Keratinocyte (primary cell): ENCODE measurements around the gene PRRC1. TPM values are rescaled to one million over a fixed set of nuclear protein-coding genes. Genes with fewer than 3 reads are reported as not detected.

Experiments
- DNase-seq: peaks from one replicate; pipeline ENCODE4 v3.0.0-alpha.2; 2011; ENCODE audit warnings: low read depth, missing footprints, low spot score
- FAIRE-seq: peaks from 2 replicates; lab custom pipeline; 2011; peaks lifted over from hg19 to GRCh38; lab: Jason Lieb, UNC
- H2AFZ ChIP-seq: 2 replicates; pipeline ENCODE4 v1.6.0; 2012; ENCODE audit warnings: low read length, control low read depth, inconsistent platforms; ENCODE audit not compliant: control insufficient read depth
- H3K27ac ChIP-seq: 2 replicates; pipeline ENCODE4 v1.5.1; 2011; ENCODE audit warnings: low read length; ENCODE audit not compliant: control insufficient read depth, insufficient read depth
- H3K27me3 ChIP-seq: 3 replicates; pipeline ENCODE4 v1.6.0; 2011; ENCODE audit warnings: low read length; ENCODE audit not compliant: control insufficient read depth, insufficient read depth; ENCODE audit errors: extremely low read depth
- H3K36me3 ChIP-seq, 2 experiments: 2 replicates in 1 of 2; 3 replicates in 1 of 2; pipeline ENCODE4 v1.5.1; 2011; ENCODE audit warnings: low read length in 2 of 2, mild to moderate bottlenecking in 1 of 2; ENCODE audit not compliant: control insufficient read depth in 2 of 2, insufficient read depth in 2 of 2; ENCODE audit errors: extremely low read depth in 1 of 2
- H3K4me1 ChIP-seq: 3 replicates; pipeline ENCODE4 v1.5.1; 2011; ENCODE audit warnings: low read length; ENCODE audit not compliant: control insufficient read depth, insufficient read depth; ENCODE audit errors: extremely low read depth
- H3K4me2 ChIP-seq: 3 replicates; pipeline ENCODE4 v1.6.0; 2011; ENCODE audit warnings: low read depth, low read length; ENCODE audit not compliant: control insufficient read depth, insufficient read depth; ENCODE audit errors: extremely low read depth
- H3K4me3 ChIP-seq, 3 experiments: fragments of 200-600 bp in 1 of 3; sonication (generic) in 1 of 3; 2 replicates in 2 of 3; 3 replicates in 1 of 3; pipeline ENCODE4 v1.5.1; 2011 to 2016; ENCODE audit warnings: low read length in 3 of 3, mild to moderate bottlenecking in 3 of 3, control low read depth in 2 of 3, inconsistent platforms in 1 of 3, low read depth in 1 of 3, mixed read lengths in 1 of 3, mixed run types in 1 of 3, moderate library complexity in 1 of 3; ENCODE audit not compliant: control insufficient read depth in 2 of 3, insufficient read depth in 2 of 3; ENCODE audit errors: extremely low read depth in 1 of 3
- H3K79me2 ChIP-seq: 2 replicates; pipeline ENCODE4 v1.6.0; 2012; ENCODE audit warnings: low read length; ENCODE audit not compliant: control insufficient read depth, insufficient read depth
- H3K9ac ChIP-seq: 3 replicates; pipeline ENCODE4 v1.6.0; 2011; ENCODE audit warnings: low read length; ENCODE audit not compliant: control insufficient read depth, insufficient read depth; ENCODE audit errors: extremely low read depth
- H3K9me1 ChIP-seq: 3 replicates; pipeline ENCODE4 v1.6.0; 2011; ENCODE audit warnings: low read length; ENCODE audit not compliant: control insufficient read depth, insufficient read depth; ENCODE audit errors: extremely low read depth
- H3K9me3 ChIP-seq: 2 replicates; pipeline ENCODE4 v1.5.1; 2012; ENCODE audit warnings: low read depth, low read length; ENCODE audit not compliant: control insufficient read depth
- H4K20me1 ChIP-seq: 3 replicates; pipeline ENCODE4 v1.6.0; 2011; ENCODE audit warnings: low read length; ENCODE audit not compliant: control insufficient read depth, insufficient read depth; ENCODE audit errors: extremely low read depth
- EZH2 ChIP-seq: IDR thresholded peaks from one replicate; pipeline ENCODE4 v1.6.1; 2012; ENCODE audit warnings: inconsistent platforms, mild to moderate bottlenecking, low read length, moderate library complexity
- dilution Hi-C: fragments of 300-500 bp; cut with MboI; formaldehyde crosslinking; loops from one replicate; pipeline ENCODE4 v1.7.0; 2020; ENCODE audit warnings: low sequenced_read_pairs; ENCODE audit not compliant: extremely low pct_ligation_motif_present
- polyA plus RNA-seq, 5 experiments: library from polyadenylated mRNA; depleted of rRNA in 3 of 5; stranded (reverse) in 3 of 5; stranded (forward) in 1 of 5; unstranded in 1 of 5; fragments of >200 nt; gene quantifications; 1 replicate in 1 of 5; 2 replicates in 3 of 5; 3 replicates in 1 of 5; pipeline versions ENCODE4 v1.2.1 to v1.2.3, GENCODE V29; 2011 to 2012; ENCODE audit warnings: missing spikeins in 2 of 5, low read depth in 1 of 5, low replicate concordance in 1 of 5
- TF ChIP-seq, protein P1 (sequence below), 3 experiments: IDR thresholded peaks in 1 of 3; conservative IDR thresholded peaks in 1 of 3; optimal IDR thresholded peaks in 1 of 3; 2 replicates in 2 of 3; 3 replicates in 1 of 3; pipeline versions ENCODE3 to v1.5.1; 2011; ENCODE audit warnings: low read length in 3 of 3, mild to moderate bottlenecking in 3 of 3, moderate library complexity in 2 of 3, control low read depth in 1 of 3, inconsistent platforms in 1 of 3; ENCODE audit not compliant: insufficient read depth in 2 of 3; ENCODE audit errors: extremely low read depth in 1 of 3

The PRRC1 gene
- polyA plus RNA-seq, 1 donor (not counting 4 experiments of a cell fraction or from before 2014, with no cell fraction given) = 48.6 TPM

DNA sequence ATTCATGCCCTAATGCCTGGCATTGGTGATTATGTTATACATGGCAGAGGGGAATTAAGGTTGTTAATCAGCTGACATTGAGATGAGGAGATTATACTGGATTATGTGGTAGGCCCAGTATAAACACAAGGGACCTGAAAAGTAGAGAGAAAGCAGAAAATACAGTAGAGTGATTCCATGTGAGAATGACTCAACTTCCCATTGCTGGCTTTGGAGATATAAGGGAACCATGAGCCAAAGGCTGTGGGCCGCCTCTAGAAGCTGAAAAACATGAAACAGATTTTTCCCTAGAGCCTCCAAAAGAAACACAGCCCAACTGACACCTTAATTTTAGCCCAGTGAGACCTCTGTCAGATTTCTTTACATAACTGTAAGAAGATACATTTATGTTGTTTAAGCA lies 66.4 kb downstream of the PRRC1 start:
- Histone ChIP-seq H3K27me3 (peaks cover 3% of the 10 kb centered on the region), H4K20me1 (no peaks in the 10 kb centered on the region), H3K4me1 (no peaks in the 10 kb centered on the region), H3K27ac (no peak overlapping the region), H3K4me2 (no peak overlapping the region), H3K9ac (no peak overlapping the region), H2AFZ (no peak overlapping the region), H3K36me3 (no peaks in the 10 kb centered on the region), H3K4me3 (no peak overlapping the region), H3K9me1 (no peaks in the 10 kb centered on the region), H3K79me2 (no peaks in the 10 kb centered on the region), H3K9me3 (no peaks in the 10 kb centered on the region)
- no peak for TF ChIP-seq EZH2
- FAIRE-seq (no peak), DNase-seq (no peak)
- dilution Hi-C loops = no loop called here

GRCh38 chr5:127585661-127586060 lies 68.2 kb downstream of the PRRC1 start:
- dilution Hi-C loops = no loop called here
- Histone ChIP-seq H3K9ac (no peak overlapping the region), H3K4me2 (no peak overlapping the region), H3K27ac (no peak overlapping the region), H2AFZ (no peak overlapping the region), H3K9me3 (no peaks in the 10 kb centered on the region), H3K27me3 (peaks cover under 1% of the 10 kb centered on the region), H3K79me2 (no peaks in the 10 kb centered on the region), H3K9me1 (no peaks in the 10 kb centered on the region), H4K20me1 (no peaks in the 10 kb centered on the region), H3K4me1 (no peaks in the 10 kb centered on the region), H3K4me3 (no peak overlapping the region), H3K36me3 (no peaks in the 10 kb centered on the region)
- TF ChIP-seq, protein P1, sequence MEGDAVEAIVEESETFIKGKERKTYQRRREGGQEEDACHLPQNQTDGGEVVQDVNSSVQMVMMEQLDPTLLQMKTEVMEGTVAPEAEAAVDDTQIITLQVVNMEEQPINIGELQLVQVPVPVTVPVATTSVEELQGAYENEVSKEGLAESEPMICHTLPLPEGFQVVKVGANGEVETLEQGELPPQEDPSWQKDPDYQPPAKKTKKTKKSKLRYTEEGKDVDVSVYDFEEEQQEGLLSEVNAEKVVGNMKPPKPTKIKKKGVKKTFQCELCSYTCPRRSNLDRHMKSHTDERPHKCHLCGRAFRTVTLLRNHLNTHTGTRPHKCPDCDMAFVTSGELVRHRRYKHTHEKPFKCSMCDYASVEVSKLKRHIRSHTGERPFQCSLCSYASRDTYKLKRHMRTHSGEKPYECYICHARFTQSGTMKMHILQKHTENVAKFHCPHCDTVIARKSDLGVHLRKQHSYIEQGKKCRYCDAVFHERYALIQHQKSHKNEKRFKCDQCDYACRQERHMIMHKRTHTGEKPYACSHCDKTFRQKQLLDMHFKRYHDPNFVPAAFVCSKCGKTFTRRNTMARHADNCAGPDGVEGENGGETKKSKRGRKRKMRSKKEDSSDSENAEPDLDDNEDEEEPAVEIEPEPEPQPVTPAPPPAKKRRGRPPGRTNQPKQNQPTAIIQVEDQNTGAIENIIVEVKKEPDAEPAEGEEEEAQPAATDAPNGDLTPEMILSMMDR (optimal IDR thresholded peaks at IDR 0.05 in 1 of 3, IDR thresholded peaks at IDR 0.05 in 1 of 3, conservative IDR thresholded peaks at IDR 0.05 in 1 of 3; ENCODE audit: extremely low read depth in 1 of 3, insufficient read depth in 2 of 3, low read length in 3 of 3) = no peak
- TF ChIP-seq EZH2 = no peak
- DNase-seq (no peak), FAIRE-seq (no peak)
